CD4-positive, alpha-beta T cell treated with Interleukin-4 for 1 hour (primary cell): ENCODE measurements around the gene C12orf57.

ENCODE experiments used
- DNase-seq, 2 donors: peaks; one replicate each; pipeline ENCODE4 v3.0.0-alpha.2; 2020 to 2022

C12orf57 gene

DNA sequence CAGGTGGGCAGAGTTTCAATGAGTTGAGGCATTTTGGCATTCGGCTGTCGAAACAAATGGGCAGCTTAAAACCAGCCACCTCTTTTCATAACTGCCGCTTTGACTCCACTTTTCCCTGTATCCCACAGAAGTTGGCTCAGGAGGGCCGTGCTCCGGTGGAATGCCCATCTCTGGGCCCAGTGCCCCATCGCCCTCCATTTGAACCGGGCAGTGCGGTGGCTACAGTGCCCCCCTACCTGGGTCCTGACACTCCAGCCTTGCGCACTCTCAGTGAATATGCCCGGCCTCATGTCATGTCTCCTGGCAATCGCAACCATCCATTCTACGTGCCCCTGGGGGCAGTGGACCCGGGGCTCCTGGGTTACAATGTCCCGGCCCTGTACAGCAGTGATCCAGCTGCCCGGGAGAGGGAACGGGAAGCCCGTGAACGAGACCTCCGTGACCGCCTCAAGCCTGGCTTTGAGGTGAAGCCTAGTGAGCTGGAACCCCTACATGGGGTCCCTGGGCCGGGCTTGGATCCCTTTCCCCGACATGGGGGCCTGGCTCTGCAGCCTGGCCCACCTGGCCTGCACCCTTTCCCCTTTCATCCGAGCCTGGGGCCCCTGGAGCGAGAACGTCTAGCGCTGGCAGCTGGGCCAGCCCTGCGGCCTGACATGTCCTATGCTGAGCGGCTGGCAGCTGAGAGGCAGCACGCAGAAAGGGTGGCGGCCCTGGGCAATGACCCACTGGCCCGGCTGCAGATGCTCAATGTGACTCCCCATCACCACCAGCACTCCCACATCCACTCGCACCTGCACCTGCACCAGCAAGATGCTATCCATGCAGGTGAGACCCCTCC is 5.2 kb upstream of the C12orf57 start:
- DNase-seq, result no peak

- DNase-seq, result no peak
These were observed 4.7 kb upstream of the C12orf57 start for GRCh38 chr12:6939191-6939540.

DNA sequence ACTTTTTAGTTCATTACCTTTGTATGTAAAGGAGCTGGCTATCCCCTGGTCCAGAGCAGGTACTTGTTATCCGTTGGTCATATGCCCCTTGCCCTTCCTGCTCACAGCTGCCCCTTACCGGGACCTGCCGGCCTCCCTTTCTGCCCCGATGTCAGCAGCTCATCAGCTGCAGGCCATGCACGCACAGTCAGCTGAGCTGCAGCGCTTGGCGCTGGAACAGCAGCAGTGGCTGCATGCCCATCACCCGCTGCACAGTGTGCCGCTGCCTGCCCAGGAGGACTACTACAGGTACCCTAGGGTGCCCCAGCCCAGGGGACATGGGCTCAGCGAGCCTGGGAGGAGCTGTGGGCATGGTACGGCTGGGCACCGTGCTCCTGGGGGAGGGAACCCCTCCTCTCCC is 2.6 kb upstream of the C12orf57 start:
- no peak for DNase-seq

DNA sequence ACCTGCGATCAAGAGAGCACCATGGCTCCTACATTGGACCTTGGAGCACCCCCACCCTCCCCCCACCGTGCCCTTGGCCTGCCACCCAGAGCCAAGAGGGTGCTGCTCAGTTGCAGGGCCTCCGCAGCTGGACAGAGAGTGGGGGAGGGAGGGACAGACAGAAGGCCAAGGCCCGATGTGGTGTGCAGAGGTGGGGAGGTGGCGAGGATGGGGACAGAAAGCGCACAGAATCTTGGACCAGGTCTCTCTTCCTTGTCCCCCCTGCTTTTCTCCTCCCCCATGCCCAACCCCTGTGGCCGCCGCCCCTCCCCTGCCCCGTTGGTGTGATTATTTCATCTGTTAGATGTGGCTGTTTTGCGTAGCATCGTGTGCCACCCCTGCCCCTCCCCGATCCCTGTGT is 2.0 kb upstream of the C12orf57 start:
- DNase-seq, result no peak

DNA sequence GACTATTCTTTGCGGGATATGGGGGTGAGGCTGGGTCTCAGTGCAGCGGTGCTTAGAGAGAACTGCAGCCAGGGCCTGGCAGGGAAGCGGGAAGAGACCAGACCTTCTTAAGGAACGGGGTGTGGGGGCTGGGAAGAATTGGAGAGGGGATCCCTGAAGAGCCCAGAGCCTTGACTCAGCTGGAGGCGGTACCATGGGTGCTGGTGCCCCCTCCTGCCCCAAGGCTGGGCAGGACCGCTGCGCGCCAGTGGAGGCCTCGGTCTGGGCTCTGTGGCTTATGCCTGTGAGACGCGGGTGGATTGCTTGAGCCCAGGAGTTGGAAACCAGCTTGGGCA is 1.5 kb upstream of the C12orf57 start:
- no peak for DNase-seq

DNA sequence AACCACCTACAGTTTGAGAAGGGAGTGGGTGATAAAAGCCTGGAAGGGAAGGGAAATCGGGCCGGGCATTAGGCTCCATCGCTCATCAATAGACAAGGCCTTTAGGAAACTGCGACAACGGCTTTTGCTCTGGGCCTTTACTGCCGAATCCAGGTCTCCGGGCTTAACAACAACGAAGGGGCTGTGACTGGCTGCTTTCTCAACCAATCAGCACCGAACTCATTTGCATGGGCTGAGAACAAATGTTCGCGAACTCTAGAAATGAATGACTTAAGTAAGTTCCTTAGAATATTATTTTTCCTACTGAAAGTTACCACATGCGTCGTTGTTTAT is 467 bp upstream of the C12orf57 start:
- peak; percentile 93 to 94 for DNase-seq

GRCh38 chr12:6944381-6945186 is 762 bp downstream of the C12orf57 start:
- peak; percentile 90 for DNase-seq

GRCh38 chr12:6945613-6946012 is 1.8 kb downstream of the C12orf57 start:
- DNase-seq, result no peak

GRCh38 chr12:6946033-6946919 is 2.5 kb downstream of the C12orf57 start:
- DNase-seq, result peak; percentile 68 to 78

DNA sequence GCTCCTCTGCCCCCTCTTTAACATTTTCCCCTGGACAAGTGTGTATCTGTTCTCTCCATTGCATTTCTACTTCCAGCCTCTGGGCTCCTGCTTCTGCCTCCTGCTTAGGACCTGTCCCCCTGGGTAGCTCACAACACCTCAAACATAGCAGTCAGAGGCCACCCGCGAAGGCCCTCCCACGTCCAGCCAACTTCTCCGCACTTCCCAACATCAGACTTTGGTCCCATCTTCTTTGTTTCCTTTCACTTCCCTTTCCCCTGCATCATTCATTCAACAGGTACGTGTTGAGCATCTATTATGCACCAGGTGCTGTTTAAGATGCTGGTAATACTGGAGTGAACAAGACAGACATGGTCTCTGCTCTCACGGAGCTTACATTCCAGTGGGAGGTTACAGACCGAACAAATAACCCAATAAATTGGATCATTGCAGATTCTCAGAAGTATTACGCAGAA is 3.1 kb downstream of the C12orf57 start:
- DNase-seq, result no peak

GRCh38 chr12:6947615-6948014 is 3.8 kb downstream of the C12orf57 start:
- DNase-seq, result no peak

GRCh38 chr12:6948873-6949594 is 5.2 kb downstream of the C12orf57 start:
- peak; percentile 60 to 62 for DNase-seq

- peak in 1 of 2 donors; percentile 54 for DNase-seq
These were observed 6.6 kb downstream of the C12orf57 start for GRCh38 chr12:6950401-6950801.

DNA sequence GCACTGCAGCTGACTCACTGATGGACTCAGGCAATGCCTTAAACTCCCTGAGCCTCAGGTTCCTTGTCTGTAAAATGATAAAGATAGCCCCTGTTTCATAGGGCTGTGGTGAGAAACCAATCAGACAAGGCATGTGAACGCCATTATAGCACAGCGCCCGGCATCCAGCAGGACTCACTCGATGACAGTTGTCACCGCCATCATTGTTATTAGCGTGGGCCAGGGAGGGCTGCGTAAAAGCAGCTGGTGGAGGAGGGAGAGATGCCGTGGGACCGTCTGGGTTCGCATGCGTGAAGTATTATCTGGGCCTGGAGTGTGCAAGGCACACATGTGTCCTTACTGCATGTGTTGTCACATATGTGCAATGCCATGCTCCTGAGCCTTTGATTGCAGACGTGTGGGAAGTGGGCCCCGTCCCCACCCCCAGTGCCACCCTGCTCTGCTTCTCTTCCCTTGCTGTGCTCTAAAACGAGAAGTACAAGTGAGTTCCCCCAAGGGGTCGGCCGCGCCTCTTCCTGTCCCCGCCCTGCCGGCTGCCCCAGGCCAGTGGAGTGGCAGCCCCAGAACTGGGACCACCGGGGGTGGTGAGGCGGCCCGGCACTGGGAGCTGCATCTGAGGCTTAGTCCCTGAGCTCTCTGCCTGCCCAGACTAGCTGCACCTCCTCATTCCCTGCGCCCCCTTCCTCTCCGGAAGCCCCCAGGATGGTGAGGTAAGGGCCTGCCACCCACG is 7.2 kb downstream of the C12orf57 start, which contains the start of gene PTPN6:
TSS of gene PTPN6 (plus strand) at position 546 of the 730 bp plus-strand sequence. CDS start at position 703, 157 bp downstream.
- peak; percentile 65 to 77 for DNase-seq

- DNase-seq, result no peak
These were observed 7.8 kb downstream of the C12orf57 start for GRCh38 chr12:6951551-6952120.

DNA sequence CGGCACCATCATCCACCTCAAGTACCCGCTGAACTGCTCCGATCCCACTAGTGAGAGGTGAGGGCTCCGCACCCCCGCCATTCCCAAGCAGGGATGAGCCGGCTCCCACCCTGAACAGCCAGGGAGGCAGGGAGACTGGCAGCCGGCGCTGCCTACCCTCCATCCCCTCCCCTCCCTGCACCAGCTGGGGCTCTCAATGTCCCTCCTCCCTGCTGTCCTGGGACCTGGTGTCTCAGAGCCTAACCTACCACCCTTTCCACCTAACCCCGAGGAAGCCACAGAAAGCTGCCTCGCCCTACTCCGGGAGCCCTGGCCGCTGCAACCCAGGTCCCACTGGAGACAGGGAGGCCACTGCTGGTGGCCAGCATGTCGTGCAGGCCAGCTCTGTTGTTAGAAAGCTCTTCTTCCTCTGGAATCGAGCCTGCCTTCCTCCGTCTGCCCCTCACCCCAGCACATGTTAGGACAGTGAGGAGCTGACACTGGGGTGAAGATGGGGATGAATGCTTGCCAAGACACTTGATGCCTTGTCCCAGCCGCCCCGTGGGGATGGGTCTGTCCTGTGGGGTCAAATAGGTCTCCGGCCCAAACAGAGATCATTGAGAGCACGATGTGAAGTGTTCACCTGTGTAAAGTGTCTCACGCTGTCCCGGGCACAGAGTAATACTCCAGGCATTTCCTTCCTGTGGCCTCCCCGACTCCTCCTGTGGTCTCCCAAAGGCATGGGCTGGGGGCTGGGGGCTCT is 8.5 kb downstream of the C12orf57 start:
- DNase-seq, result no peak

DNA sequence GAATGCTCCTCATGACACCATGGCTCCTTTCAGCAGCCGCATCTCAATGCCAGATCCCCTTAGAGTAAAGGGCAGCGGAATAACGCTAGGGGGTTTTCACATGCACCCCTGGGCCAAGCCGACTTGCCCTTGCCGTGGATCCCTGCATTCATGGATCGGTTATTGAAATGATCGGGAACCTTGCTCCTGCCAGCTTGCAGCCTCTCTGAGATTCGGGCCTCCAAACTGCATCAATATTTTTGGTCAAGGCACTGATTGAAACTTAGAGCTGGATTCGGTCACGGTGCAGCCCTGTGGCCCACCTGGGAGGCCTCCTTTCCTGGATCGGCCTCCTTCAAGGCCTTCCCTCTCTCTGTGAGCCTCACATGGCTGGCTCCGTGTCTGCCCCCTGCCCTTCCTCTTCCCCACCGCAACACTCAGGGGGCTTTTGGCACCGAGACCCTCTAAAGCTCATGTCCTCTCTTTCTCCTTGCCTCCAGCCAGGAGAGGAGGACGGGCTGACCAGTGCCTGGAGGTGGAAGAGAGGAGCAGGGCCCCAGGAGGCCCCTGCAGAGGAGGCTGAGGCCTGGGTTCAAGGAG is 9.1 kb downstream of the C12orf57 start:
- no peak for DNase-seq

GRCh38 chr12:6953442-6954315 is 9.9 kb downstream of the C12orf57 start:
- DNase-seq, result peak; percentile 84 to 87
